ENCODE measurements around the gene RLN3. TPM values are rescaled to one million over a fixed set of nuclear protein-coding genes. Genes with fewer than 3 reads are reported as not detected.

RLN3 gene
- total and polyA plus RNA-seq, 9 of the 15 experiments (the other 6 are each of a cell fraction or from before 2014, with no cell fraction given): 0.31 to 1.2 (median 0.71) TPM; not detected in 6

- TF ChIP-seq, protein P1, sequence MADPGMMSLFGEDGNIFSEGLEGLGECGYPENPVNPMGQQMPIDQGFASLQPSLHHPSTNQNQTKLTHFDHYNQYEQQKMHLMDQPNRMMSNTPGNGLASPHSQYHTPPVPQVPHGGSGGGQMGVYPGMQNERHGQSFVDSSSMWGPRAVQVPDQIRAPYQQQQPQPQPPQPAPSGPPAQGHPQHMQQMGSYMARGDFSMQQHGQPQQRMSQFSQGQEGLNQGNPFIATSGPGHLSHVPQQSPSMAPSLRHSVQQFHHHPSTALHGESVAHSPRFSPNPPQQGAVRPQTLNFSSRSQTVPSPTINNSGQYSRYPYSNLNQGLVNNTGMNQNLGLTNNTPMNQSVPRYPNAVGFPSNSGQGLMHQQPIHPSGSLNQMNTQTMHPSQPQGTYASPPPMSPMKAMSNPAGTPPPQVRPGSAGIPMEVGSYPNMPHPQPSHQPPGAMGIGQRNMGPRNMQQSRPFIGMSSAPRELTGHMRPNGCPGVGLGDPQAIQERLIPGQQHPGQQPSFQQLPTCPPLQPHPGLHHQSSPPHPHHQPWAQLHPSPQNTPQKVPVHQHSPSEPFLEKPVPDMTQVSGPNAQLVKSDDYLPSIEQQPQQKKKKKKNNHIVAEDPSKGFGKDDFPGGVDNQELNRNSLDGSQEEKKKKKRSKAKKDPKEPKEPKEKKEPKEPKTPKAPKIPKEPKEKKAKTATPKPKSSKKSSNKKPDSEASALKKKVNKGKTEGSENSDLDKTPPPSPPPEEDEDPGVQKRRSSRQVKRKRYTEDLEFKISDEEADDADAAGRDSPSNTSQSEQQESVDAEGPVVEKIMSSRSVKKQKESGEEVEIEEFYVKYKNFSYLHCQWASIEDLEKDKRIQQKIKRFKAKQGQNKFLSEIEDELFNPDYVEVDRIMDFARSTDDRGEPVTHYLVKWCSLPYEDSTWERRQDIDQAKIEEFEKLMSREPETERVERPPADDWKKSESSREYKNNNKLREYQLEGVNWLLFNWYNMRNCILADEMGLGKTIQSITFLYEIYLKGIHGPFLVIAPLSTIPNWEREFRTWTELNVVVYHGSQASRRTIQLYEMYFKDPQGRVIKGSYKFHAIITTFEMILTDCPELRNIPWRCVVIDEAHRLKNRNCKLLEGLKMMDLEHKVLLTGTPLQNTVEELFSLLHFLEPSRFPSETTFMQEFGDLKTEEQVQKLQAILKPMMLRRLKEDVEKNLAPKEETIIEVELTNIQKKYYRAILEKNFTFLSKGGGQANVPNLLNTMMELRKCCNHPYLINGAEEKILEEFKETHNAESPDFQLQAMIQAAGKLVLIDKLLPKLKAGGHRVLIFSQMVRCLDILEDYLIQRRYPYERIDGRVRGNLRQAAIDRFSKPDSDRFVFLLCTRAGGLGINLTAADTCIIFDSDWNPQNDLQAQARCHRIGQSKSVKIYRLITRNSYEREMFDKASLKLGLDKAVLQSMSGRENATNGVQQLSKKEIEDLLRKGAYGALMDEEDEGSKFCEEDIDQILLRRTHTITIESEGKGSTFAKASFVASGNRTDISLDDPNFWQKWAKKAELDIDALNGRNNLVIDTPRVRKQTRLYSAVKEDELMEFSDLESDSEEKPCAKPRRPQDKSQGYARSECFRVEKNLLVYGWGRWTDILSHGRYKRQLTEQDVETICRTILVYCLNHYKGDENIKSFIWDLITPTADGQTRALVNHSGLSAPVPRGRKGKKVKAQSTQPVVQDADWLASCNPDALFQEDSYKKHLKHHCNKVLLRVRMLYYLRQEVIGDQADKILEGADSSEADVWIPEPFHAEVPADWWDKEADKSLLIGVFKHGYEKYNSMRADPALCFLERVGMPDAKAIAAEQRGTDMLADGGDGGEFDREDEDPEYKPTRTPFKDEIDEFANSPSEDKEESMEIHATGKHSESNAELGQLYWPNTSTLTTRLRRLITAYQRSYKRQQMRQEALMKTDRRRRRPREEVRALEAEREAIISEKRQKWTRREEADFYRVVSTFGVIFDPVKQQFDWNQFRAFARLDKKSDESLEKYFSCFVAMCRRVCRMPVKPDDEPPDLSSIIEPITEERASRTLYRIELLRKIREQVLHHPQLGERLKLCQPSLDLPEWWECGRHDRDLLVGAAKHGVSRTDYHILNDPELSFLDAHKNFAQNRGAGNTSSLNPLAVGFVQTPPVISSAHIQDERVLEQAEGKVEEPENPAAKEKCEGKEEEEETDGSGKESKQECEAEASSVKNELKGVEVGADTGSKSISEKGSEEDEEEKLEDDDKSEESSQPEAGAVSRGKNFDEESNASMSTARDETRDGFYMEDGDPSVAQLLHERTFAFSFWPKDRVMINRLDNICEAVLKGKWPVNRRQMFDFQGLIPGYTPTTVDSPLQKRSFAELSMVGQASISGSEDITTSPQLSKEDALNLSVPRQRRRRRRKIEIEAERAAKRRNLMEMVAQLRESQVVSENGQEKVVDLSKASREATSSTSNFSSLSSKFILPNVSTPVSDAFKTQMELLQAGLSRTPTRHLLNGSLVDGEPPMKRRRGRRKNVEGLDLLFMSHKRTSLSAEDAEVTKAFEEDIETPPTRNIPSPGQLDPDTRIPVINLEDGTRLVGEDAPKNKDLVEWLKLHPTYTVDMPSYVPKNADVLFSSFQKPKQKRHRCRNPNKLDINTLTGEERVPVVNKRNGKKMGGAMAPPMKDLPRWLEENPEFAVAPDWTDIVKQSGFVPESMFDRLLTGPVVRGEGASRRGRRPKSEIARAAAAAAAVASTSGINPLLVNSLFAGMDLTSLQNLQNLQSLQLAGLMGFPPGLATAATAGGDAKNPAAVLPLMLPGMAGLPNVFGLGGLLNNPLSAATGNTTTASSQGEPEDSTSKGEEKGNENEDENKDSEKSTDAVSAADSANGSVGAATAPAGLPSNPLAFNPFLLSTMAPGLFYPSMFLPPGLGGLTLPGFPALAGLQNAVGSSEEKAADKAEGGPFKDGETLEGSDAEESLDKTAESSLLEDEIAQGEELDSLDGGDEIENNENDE (IDR thresholded peaks at IDR 0.05; ENCODE audit: low read depth, low read length): no peak
- TF ChIP-seq SMAD2 (IDR thresholded peaks at IDR 0.05; ENCODE audit: low read depth, low read length) (no peak), ERF (CRISPR knock-in tag; IDR thresholded peaks at IDR 0.05) (peak; percentile 51; the same call in 1 of the 2 replicates), GABPB1 (CRISPR knock-in tag; IDR thresholded peaks at IDR 0.05) (peak; percentile 92), ZSCAN29 (IDR thresholded peaks at IDR 0.05) (peak; percentile 73), ZFP36 (IDR thresholded peaks at IDR 0.05; ENCODE audit: low read depth, low read length, partially characterized antibody) (peak; percentile 77), PHF8 (IDR thresholded peaks at IDR 0.05; ENCODE audit: borderline replicate concordance, low read length) (peak; percentile 83; the same call in 1 of the 2 replicates), SNRNP70 (optimal IDR thresholded peaks at IDR 0.05; ENCODE audit: low read depth, low read length) (no peak), KLF16 (IDR thresholded peaks at IDR 0.05) (peak; percentile 95), MYNN (IDR thresholded peaks at IDR 0.05) (no peak), MYNN (CRISPR knock-in tag; IDR thresholded peaks at IDR 0.05) (no peak), ZNF239 (CRISPR knock-in tag; IDR thresholded peaks at IDR 0.05) (no peak), HLTF (IDR thresholded peaks at IDR 0.05) (peak; percentile 96), MTA3 (IDR thresholded peaks at IDR 0.05; ENCODE audit: borderline replicate concordance) (peak; percentile 99), RUNX1 (IDR thresholded peaks at IDR 0.05; ENCODE audit: low read depth) (peak; percentile 98), BCL6 (CRISPR knock-in tag; IDR thresholded peaks at IDR 0.05) (no peak)
- TF ChIP-seq, protein P2, sequence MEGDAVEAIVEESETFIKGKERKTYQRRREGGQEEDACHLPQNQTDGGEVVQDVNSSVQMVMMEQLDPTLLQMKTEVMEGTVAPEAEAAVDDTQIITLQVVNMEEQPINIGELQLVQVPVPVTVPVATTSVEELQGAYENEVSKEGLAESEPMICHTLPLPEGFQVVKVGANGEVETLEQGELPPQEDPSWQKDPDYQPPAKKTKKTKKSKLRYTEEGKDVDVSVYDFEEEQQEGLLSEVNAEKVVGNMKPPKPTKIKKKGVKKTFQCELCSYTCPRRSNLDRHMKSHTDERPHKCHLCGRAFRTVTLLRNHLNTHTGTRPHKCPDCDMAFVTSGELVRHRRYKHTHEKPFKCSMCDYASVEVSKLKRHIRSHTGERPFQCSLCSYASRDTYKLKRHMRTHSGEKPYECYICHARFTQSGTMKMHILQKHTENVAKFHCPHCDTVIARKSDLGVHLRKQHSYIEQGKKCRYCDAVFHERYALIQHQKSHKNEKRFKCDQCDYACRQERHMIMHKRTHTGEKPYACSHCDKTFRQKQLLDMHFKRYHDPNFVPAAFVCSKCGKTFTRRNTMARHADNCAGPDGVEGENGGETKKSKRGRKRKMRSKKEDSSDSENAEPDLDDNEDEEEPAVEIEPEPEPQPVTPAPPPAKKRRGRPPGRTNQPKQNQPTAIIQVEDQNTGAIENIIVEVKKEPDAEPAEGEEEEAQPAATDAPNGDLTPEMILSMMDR (IDR thresholded peaks at IDR 0.05 in 2 of 3, conservative IDR thresholded peaks at IDR 0.05 in 1 of 3; ENCODE audit: insufficient read depth in 2 of 3, low read depth in 1 of 3, low read length in 3 of 3): 0 out of 6 replicates have a peak, but pooled peaks of 1 of the 3 experiments have one; percentile 4
Observed at GRCh38 chr19:14006766-14007562, 21.0 kb upstream of the RLN3 start (continued).

Data from K562 (cell line).